Stimulated activated CD4-positive, alpha-beta T cell treated with anti-CD3 and anti-CD28 coated beads, Interleukin-15, amount 100 ng/mL, for 48 hours (primary cell): Measurements from ENCODE around the gene GNLY.
A peak's percentile ranks its signal among the peaks of the same experiment; 100 is the strongest.
"Not testable (repeated sequence)": the region's sequence is repeated elsewhere in the genome, so short reads cannot be mapped to it uniquely, and the experiment has no call there.

Source experiments
- DNase-seq, 2 donors: peaks; one replicate each; pipeline ENCODE4 v3.0.0-alpha.2; 2020; ENCODE audit warnings: low read depth in 2 of 2

GNLY gene

DNA sequence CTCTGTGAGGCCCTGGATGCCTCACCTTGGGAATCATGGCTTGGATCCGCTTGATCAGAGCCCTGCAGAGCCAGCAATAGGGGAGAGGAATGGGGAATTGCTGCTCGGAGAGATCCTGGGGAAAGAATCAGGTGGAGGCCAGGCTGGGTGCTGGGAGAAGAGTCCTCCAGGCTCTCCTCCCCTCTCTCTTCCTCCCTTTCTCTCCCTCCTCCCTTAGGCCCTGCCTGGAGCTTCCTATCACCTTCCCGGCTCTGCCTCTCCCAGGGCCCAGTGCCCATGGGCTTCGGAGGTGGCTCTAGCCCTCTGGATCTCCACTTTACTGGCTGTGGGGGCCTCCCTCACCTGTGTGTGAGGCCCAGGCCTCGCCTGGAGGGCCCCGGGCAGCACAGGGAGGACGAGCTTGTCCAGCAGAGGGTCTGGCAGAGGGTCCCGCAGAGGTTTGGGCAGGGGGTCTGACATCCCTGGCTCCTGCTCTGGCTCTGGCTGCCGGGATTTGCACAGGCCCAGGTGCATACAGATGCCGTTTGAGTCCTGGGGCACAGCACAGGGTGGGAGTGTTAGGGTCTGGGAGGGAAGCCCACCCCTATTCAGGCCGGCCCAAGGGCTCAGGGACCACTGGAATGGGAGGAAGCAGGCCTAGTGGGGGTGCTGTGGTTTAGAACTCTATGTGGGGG is 28.8 kb upstream of the GNLY start:
- DNase-seq, result no peak

GRCh38 chr2:85666016-85666415 is 28.1 kb upstream of the GNLY start:
- DNase-seq, result no peak

DNA sequence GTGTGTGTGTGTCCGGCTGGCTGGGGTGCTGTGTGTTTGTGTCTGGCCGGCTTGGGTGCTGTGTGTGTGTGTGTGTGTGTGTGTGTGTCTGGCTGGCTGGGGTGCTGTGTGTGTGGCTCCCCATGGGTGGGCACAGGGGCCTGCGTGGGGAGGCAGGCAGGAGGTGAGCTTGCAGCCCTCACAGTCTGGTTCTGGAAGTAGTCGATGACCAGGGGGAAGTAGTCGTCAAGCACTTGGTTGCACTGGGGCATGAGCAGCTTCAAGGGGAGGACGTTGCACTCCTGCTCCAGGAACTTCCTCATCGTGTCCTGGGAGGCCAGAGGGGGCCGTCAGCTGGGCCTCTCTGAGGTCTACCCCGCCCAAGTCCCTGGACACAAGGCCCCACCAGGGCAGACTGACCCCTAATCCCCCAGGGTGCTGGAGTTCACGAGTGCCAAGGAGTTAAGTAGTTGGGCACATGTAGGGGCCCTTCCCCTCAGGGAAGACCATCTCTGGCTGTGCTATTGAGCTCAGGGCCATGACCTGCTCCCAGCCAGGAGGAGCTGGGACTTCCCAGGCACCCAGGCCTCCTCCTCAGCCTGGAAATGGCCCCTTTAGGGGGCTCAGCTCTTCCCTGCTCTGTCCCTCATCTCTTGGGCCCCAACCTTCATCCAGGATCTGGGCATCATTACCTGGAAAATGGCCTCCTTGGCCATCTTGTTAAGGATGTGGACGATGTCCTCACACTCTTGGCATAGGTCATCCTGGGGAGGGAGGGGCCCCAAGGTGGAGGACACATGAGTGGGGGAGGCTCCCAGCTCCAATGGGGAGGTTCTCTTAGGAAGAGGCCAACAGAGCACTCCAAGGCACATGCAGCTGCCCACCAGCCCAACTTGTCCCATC is 27.5 kb upstream of the GNLY start:
- no peak for DNase-seq

- no peak for DNase-seq
Observed at GRCh38 chr2:85667561-85668008, 26.6 kb upstream of the GNLY start.

- no peak for DNase-seq
Observed at GRCh38 chr2:85668009-85668856, 25.9 kb upstream of the GNLY start, which contains the start of gene SFTPB. TSS of gene SFTPB (minus strand) at chr2:85668199. CDS start at chr2:85668183, 16 bp downstream.

GRCh38 chr2:85668857-85669142 is 25.4 kb upstream of the GNLY start:
- DNase-seq, result no peak

DNA sequence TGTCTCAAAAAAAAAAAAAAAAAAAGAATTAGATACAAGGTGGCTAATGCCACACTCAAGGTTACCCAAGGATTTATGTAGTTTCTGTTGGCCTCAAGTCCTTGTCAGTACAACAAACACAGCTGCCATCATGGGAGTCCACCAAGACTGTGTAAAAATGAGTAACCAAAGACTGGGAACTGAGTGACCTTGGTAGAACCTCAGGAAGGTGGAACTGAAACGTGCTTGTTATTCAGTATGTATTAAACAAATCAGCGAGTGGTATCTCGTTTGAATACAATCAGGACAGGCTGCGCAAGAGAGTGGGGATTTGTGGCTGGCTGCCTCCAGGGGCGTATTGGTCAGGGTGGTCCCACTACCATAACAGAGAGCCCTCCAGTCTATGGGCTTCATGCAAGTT is 24.6 kb upstream of the GNLY start:
- DNase-seq, result no peak

- not testable (repeated sequence) for DNase-seq
Observed at GRCh38 chr2:85670416-85670815, 23.7 kb upstream of the GNLY start.

DNA sequence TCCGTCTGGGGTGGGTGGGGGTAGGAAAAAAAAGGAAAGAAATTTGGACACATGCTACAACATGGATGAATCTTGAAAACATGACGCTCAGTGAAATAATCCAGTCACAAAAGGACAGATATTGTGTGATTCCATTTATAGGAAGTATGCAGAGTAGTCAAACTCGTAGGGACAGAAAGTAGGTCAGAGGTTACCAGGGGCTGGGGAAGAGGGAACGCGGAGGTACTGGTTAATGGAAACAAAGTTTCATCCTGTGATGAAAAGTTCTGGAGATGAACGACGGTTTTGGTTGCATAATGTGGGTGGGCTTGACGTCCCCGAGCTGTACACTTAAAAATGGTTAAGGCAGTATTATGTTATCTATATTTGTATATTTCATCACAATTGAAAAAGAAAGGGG is 21.7 kb upstream of the GNLY start:
- no peak for DNase-seq

DNA sequence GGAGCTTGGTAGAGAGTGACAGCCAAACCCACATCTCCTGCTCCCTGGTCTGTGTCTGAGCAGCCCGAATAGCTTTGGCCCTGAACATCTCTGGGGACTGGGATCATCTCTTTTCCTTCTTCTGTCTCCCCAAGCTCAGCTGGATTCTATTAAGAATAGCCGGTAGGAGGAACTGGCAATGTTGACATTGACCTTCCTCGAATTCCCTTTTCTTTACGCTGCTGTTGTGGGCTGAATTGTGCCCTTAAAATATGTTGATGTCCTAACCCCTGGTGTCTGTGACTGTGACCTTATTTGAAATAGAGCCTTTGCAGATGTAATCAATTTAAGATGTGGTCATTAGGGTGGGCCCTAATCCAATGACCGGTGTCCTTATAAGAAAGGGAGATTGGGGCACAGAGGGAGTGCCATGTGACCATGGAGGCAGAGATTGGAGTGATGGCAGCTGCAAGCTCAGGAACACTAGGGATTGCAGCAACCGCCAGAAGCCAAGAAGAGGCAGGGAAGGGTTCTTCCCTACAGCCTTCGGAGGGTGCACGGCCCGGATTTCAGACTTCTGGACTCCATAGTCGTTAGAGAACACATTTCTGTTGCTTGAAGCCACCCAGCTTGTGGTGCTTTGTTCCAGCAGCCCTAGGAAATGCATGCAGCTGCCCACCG is 20.3 kb upstream of the GNLY start:
- DNase-seq, result no peak

DNA sequence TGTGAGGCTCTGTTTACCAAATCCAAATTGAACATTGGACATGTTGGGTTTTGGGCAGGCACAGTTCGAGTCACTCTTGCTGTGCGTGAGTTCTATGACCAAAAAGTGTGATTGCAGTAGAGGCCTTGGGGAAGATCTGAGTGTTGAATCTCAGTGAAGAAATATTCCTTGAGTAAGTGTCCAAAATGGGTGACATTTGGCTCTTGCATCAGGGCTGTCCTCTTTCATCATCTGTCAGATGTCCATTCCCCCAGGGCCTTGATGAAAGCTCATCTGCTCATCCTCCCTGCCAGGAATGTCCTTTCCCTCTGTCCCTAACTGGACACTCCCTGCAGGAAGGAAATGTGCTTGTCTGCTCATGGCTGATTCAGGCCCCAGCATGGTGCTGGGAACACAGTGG is 19.7 kb upstream of the GNLY start:
- no peak for DNase-seq

DNA sequence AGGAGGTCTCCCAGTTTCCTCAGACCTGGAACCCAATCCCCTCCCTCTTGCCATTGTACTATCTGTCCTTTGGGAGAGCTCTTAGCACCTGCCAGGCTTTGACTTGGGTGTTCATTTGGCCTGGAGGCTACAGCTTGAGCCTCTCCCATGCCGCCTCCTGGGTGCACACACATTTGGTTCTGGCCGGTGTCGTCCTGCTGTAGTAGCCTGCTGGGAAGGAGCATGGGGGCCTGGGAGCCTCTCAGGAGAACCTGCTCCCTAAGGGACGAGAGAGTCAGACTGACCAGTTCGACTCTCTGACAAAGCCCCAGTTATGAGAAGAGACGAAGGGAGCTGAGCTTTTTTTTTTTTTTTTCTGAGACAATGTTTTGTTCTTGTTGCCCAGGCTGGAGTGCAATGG is 18.7 kb upstream of the GNLY start:
- no peak for DNase-seq

DNA sequence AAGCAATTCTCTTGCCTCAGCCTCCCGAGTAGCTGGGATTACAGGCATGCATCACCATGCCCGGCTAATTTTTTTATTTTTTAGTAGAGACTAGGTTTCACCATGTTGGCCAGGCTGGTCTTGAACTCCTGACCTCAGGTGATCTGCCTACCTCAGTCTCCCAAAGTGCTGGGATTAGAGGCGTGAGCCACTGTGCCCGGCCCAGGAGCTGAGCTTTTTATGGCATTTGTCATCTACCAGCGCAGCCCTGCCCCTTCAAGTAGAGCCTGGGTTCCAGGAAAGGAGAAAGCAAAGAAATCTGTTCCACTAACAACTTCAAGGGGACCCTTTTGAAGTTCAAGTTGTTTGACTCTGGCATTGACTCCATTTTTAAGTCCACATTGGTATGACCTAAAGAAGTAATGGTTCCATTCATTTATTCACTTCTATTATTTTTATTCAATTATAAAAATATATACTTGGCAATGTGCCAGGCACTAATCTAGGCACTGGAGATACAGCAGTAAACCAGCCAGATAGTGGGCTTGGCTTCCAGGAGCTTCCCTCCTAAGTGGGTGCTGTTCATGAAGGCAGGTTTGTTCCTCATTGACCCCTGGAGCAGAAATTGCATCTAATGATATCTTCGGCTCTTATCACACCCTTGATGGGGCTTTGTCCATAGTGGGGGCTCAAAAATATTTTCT is 18.2 kb upstream of the GNLY start:
- DNase-seq, result no peak

GRCh38 chr2:85678377-85678776 is 15.8 kb upstream of the GNLY start:
- DNase-seq, result no peak

- DNase-seq, result peak; percentile 43 to 70
Observed at GRCh38 chr2:85678794-85679672, 15.1 kb upstream of the GNLY start.

- no peak for DNase-seq
Observed at GRCh38 chr2:85680707-85681371, 13.3 kb upstream of the GNLY start.

GRCh38 chr2:85681372-85681763 is 12.8 kb upstream of the GNLY start:
- no peak for DNase-seq

DNA sequence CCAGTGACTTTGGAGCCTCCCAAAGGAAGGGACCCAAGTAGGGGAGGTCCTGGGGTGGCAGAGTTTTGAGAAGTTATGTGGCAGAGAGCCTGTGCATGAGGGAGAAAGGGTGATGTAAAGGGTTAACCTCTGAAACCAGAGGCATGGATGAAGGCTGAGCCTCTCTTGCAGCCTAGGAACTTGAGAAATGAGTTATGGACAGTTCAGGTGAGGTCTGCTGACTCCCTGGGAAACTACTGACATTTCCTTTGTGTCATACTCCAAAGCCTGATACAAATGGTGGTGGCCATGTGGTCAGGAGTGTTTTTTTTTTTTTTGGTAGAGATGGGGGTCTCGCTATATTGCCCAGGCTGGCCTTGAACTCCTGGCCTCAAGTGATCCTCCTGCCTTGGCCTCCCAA is 12.4 kb upstream of the GNLY start:
- DNase-seq, result no peak

DNA sequence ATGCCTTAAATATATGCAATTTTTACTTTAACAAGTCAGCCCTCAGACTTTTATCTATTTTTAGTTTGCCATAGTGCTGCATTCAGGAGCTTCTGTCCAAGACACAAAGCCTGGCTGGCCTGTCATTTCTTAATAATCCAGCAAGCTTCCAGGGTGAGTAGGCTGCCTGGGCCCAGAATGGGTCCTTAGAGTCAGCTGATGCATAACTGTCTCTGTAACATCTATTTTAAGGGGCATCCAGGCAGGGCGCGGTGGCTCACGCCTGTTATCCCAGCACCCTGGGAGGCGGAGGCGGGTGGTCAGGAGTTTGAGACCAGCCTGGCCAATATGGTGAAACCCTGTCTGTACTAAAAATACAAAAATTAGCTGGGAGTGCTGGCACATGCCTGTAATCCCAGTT is 11.8 kb upstream of the GNLY start:
- no peak for DNase-seq

DNA sequence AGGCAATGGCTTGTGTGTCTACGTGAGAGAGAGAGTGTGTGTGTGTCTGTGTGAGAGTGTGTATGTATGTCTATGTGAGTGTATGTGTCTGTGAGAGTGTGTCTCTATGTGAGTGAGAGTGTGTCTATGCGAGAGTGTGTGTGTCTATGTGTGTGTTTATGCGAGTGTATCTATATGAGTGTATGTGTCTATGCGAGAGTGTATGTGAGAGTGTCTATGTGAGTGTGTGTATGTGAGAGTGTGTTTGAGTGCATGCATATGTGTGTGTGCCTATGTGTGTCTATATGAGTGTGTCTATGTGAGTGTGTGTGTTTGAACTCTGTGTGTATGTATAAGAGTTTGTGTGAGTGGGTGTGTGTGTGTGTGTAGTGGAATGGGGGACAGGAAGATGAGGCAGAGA is 9.8 kb upstream of the GNLY start:
- DNase-seq, result no peak
